Astrocyte (in vitro differentiated cells and primary cell): ENCODE data around the gene SLC9B1.

Experiments used
- EZH2 ChIP-seq: IDR thresholded peaks from 2 replicates; pipeline ENCODE4 v1.6.1; 2012; ENCODE audit warnings: mild to moderate bottlenecking, low read length, inconsistent platforms; ENCODE audit not compliant: insufficient read depth
- TF ChIP-seq, protein P1 (sequence below): IDR thresholded peaks from 2 replicates; pipeline ENCODE4 v1.5.1; 2011; ENCODE audit warnings: low read depth, mild to moderate bottlenecking, inconsistent platforms, low read length, moderate library complexity; ENCODE audit not compliant: insufficient read depth

DNA sequence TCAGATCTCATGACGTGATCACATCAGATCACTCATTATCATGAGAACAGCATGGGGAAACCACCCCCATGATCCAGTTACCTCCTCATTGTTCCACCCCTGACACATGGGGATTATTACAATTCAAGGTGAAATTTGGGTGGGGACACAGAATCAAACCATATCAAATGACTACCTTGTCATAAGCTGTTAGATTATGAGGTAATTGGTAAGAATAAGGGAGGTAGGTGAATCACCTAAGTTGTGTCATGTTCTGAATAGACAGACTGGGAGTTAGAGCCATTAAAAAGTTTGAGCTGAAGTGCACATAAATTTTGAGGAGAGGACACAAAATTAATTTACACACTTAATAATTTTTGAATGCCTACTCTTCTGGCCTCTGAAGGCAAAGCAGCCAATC, 24.7 kb downstream of the SLC9B1 start:
- TF ChIP-seq, protein P1, sequence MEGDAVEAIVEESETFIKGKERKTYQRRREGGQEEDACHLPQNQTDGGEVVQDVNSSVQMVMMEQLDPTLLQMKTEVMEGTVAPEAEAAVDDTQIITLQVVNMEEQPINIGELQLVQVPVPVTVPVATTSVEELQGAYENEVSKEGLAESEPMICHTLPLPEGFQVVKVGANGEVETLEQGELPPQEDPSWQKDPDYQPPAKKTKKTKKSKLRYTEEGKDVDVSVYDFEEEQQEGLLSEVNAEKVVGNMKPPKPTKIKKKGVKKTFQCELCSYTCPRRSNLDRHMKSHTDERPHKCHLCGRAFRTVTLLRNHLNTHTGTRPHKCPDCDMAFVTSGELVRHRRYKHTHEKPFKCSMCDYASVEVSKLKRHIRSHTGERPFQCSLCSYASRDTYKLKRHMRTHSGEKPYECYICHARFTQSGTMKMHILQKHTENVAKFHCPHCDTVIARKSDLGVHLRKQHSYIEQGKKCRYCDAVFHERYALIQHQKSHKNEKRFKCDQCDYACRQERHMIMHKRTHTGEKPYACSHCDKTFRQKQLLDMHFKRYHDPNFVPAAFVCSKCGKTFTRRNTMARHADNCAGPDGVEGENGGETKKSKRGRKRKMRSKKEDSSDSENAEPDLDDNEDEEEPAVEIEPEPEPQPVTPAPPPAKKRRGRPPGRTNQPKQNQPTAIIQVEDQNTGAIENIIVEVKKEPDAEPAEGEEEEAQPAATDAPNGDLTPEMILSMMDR: no peak
- TF ChIP-seq EZH2: no peak
